Neural cell (in vitro differentiated cells): ENCODE results near the gene MOB3A. TPM values are rescaled to one million over a fixed set of nuclear protein-coding genes. Genes with fewer than 3 reads are reported as not detected.

ENCODE experiments used
- H2AFZ ChIP-seq: fragments of 200-600, 300-800 bp; sonication (generic), shearing (Covaris generic); 2 replicates; pipeline ENCODE4 v1.6.0; 2014; ENCODE audit warnings: low read depth, mild to moderate bottlenecking, antibody characterized with exemption, low read length, moderate library complexity
- H3F3A ChIP-seq: fragments of 200-600 bp; shearing (Covaris generic); 2 replicates; pipeline ENCODE4 v1.6.1; 2016; ENCODE audit warnings: mild to moderate bottlenecking, moderate library complexity, mixed read lengths, antibody characterized with exemption, low read length; ENCODE audit not compliant: insufficient read depth, poor library complexity, severe bottlenecking
- H3K27ac ChIP-seq: fragments of 200-600, 300-800 bp; sonication (generic), shearing (Covaris generic); 2 replicates; pipeline ENCODE4 v1.5.1; 2014; ENCODE audit warnings: mild to moderate bottlenecking, low read length, moderate library complexity
- H3K27me3 ChIP-seq: fragments of 300-800, 200-600 bp; sonication (generic), shearing (Covaris generic); 2 replicates; pipeline ENCODE4 v1.6.0; 2014; ENCODE audit warnings: mild to moderate bottlenecking, low read depth, low read length, moderate library complexity; ENCODE audit not compliant: insufficient read depth
- H3K36me3 ChIP-seq: fragments of 300-800, 200-600 bp; sonication (generic), shearing (Covaris generic); 2 replicates; pipeline ENCODE4 v1.5.1; 2014; ENCODE audit warnings: mild to moderate bottlenecking, antibody characterized with exemption, low read length, moderate library complexity; ENCODE audit not compliant: insufficient read depth
- H3K4me2 ChIP-seq: fragments of 300-800, 200-600 bp; sonication (generic), shearing (Covaris generic); 2 replicates; pipeline ENCODE4 v1.6.0; 2014; ENCODE audit warnings: mild to moderate bottlenecking, low read length
- H3K4me3 ChIP-seq: fragments of 300-800, 200-600 bp; sonication (generic), shearing (Covaris generic); 2 replicates; pipeline ENCODE4 v1.5.1; 2014; ENCODE audit warnings: mild to moderate bottlenecking, low read length, moderate library complexity
- H3K79me2 ChIP-seq: fragments of 200-600 bp; shearing (Covaris generic); replicated peaks from 2 replicates; pipeline ENCODE4 v1.6.0; 2014; ENCODE audit warnings: mild to moderate bottlenecking, low read length, moderate library complexity; ENCODE audit not compliant: insufficient read depth
- H3K9ac ChIP-seq: fragments of 300-800, 200-600 bp; sonication (generic), shearing (Covaris generic); 2 replicates; pipeline ENCODE4 v1.6.1; 2016; ENCODE audit warnings: mild to moderate bottlenecking, low read length, mixed read lengths
- H3K9me2 ChIP-seq: fragments of 200-600 bp; shearing (Covaris generic); 2 replicates; pipeline ENCODE4 v1.6.1; 2016; ENCODE audit warnings: mild to moderate bottlenecking, low read length, mixed read lengths; ENCODE audit not compliant: insufficient read depth
- H3K9me3 ChIP-seq: fragments of 200-600, 300-800 bp; sonication (generic), shearing (Covaris generic); 2 replicates; pipeline ENCODE4 v1.6.1; 2016; ENCODE audit warnings: mild to moderate bottlenecking, mixed run types, low read length, moderate library complexity, mixed read lengths
- H4K20me1 ChIP-seq: fragments of 200-600 bp; shearing (Covaris generic); 2 replicates; pipeline ENCODE4 v1.6.1; 2016; ENCODE audit warnings: mild to moderate bottlenecking, mixed run types; ENCODE audit not compliant: insufficient read depth
- CTCF ChIP-seq: fragments of 450-650 bp; IDR thresholded peaks from 2 replicates; pipeline ENCODE4 v1.5.1; 2014; ENCODE audit warnings: antibody characterized with exemption, mild to moderate bottlenecking, moderate library complexity; ENCODE audit not compliant: poor library complexity, severe bottlenecking
- EP300 ChIP-seq: fragments of 450-650 bp; conservative IDR thresholded peaks from 2 replicates; pipeline ENCODE4 v1.6.1; 2014; ENCODE audit warnings: antibody characterized with exemption, mild to moderate bottlenecking, moderate library complexity; ENCODE audit not compliant: poor library complexity, severe bottlenecking
- EZH2 ChIP-seq: fragments of 200-600, 300-800 bp; shearing (Covaris generic), sonication (generic); IDR thresholded peaks from 2 replicates; pipeline ENCODE4 v1.6.1; 2014; ENCODE audit warnings: antibody characterized with exemption, low read length, borderline replicate concordance, mild to moderate bottlenecking; ENCODE audit not compliant: insufficient read depth, poor library complexity, severe bottlenecking
- MXI1 ChIP-seq: fragments of 450-650 bp; conservative IDR thresholded peaks from 2 replicates; pipeline ENCODE4 v1.6.1; 2014; ENCODE audit warnings: antibody characterized with exemption, mild to moderate bottlenecking; ENCODE audit not compliant: poor library complexity, severe bottlenecking
- POLR2AphosphoS5 ChIP-seq: IDR thresholded peaks from 2 replicates; pipeline ENCODE4 v1.6.1; 2012
- RAD21 ChIP-seq: fragments of 450-650 bp; conservative IDR thresholded peaks from 2 replicates; pipeline ENCODE4 v1.6.1; 2014; ENCODE audit warnings: antibody characterized with exemption, mild to moderate bottlenecking, moderate library complexity
- REST ChIP-seq: IDR thresholded peaks from 2 replicates; pipeline ENCODE4 v1.6.1; 2012; ENCODE audit warnings: borderline replicate concordance
- SMC3 ChIP-seq: fragments of 450-650 bp; conservative IDR thresholded peaks from 2 replicates; pipeline ENCODE4 v1.6.1; 2014; ENCODE audit warnings: antibody characterized with exemption, mild to moderate bottlenecking, moderate library complexity; ENCODE audit not compliant: poor library complexity
- TAF1 ChIP-seq: IDR thresholded peaks from 2 replicates; pipeline ENCODE4 v1.6.1; 2012; ENCODE audit warnings: low read depth
- polyA minus RNA-seq: library from RNA; depleted of rRNA, polyadenylated mRNA; stranded (reverse); fragments of >200 nt; gene quantifications from 2 replicates; pipeline ENCODE4 v1.2.3, GENCODE V29; 2014
- polyA plus RNA-seq: library from polyadenylated mRNA; depleted of rRNA; stranded (reverse); fragments of >200 nt; gene quantifications from 2 replicates; pipeline ENCODE4 v1.2.3, GENCODE V29; 2014

MOB3A gene
- 5.8 and 8.3 TPM in 2 replicates for polyA plus RNA-seq
- polyA minus RNA-seq, result 19.0 and 21.9 TPM in 2 replicates

GRCh38 chr19:2096034-2096479 lies at the start of gene MOB3A:
Gene MOB3A (minus strand): TSS chr19:2096326. CDS start chr19:2078560, 17,766 bp downstream.
- Histone ChIP-seq H3K79me2 (peaks cover 16% of the 10 kb centered on the region), H3F3A (no peaks in the 10 kb centered on the region), H2AFZ (peak within 1 kb of the TSS; percentile 56), H3K9me3 (no peaks in the 10 kb centered on the region), H3K4me2 (peak within 1 kb of the TSS; percentile 35), H3K9ac (peak within 1 kb of the TSS; percentile 75), H3K27me3 (no peaks in the 10 kb centered on the region), H3K4me3 (peak within 1 kb of the TSS; percentile 78), H4K20me1 (no peaks in the 10 kb centered on the region), H3K27ac (peak within 1 kb of the TSS; percentile 68), H3K36me3 (no peaks in the 10 kb centered on the region), H3K9me2 (no peaks in the 10 kb centered on the region)
- no peak for TF ChIP-seq TAF1
- TF ChIP-seq MXI1, result peak; percentile 83
- peak; percentile 71 for TF ChIP-seq CTCF
- no peak for TF ChIP-seq EZH2
- no peak for TF ChIP-seq EP300
- peak; percentile 47 for TF ChIP-seq RAD21
- peak; percentile 69 for TF ChIP-seq SMC3
- TF ChIP-seq REST, result no peak
- TF ChIP-seq POLR2AphosphoS5, result peak; percentile 84

GRCh38 chr19:2145831-2146241 lies 49.7 kb upstream of the MOB3A start:
- no peaks in the 10 kb centered on the region for H3F3A ChIP-seq
- no peaks in the 10 kb centered on the region for H3K9me2 ChIP-seq
- H3K4me2 ChIP-seq, result no peak overlapping the region
- no peaks in the 10 kb centered on the region for H3K27me3 ChIP-seq
- peaks cover 4% of the 10 kb centered on the region for H4K20me1 ChIP-seq
- no peak for TF ChIP-seq MXI1
- H3K9me3 ChIP-seq, result no peaks in the 10 kb centered on the region
- H3K27ac ChIP-seq, result no peak overlapping the region
- H2AFZ ChIP-seq, result no peak overlapping the region
- no peak overlapping the region for H3K9ac ChIP-seq
- no peak overlapping the region for H3K4me3 ChIP-seq
- no peaks in the 10 kb centered on the region for H3K36me3 ChIP-seq
- H3K79me2 ChIP-seq, result peaks cover 70% of the 10 kb centered on the region

GRCh38 chr19:2144190-2144589 lies 48.1 kb upstream of the MOB3A start:
- Histone ChIP-seq H3K4me3 (no peak overlapping the region), H3K9me2 (no peaks in the 10 kb centered on the region), H3K79me2 (peaks cover 63% of the 10 kb centered on the region), H3K36me3 (no peaks in the 10 kb centered on the region), H3K4me2 (no peak overlapping the region), H2AFZ (no peak overlapping the region), H3K9ac (no peak overlapping the region), H4K20me1 (no peaks in the 10 kb centered on the region), H3F3A (no peaks in the 10 kb centered on the region), H3K9me3 (no peaks in the 10 kb centered on the region), H3K27ac (no peak overlapping the region), H3K27me3 (no peaks in the 10 kb centered on the region)
- TF ChIP-seq POLR2AphosphoS5, result no peak
- no peak for TF ChIP-seq SMC3
- no peak for TF ChIP-seq EZH2
- no peak for TF ChIP-seq CTCF
- no peak for TF ChIP-seq EP300
- no peak for TF ChIP-seq TAF1
- no peak for TF ChIP-seq REST
- TF ChIP-seq MXI1, result no peak
- no peak for TF ChIP-seq RAD21
